Activated T-cell treated with anti-CD3 and anti-CD28 coated beads, Interleukin-2, amount 50 U/mL, for 24 hours (primary cell): ENCODE results near the gene CIITA.

Experiments used
- DNase-seq: peaks from one replicate; pipeline ENCODE4 v3.0.0-alpha.2; 2020
- H3K27ac Mint-ChIP-seq: 2 replicates; pipeline ENCODE4 v1.8.0; 2020; ENCODE audit warnings: mild to moderate bottlenecking, mixed read lengths
- H3K27me3 Mint-ChIP-seq: 2 replicates; pipeline ENCODE4 v1.8.0; 2020; ENCODE audit warnings: mixed read lengths
- H3K36me3 Mint-ChIP-seq: 2 replicates; pipeline ENCODE4 v1.8.0; 2020; ENCODE audit warnings: low read depth, mixed read lengths
- H3K4me1 Mint-ChIP-seq: 2 replicates; pipeline ENCODE4 v1.8.0; 2020; ENCODE audit warnings: low read depth, mixed read lengths
- H3K4me3 Mint-ChIP-seq: 2 replicates; pipeline ENCODE4 v1.8.0; 2020; ENCODE audit warnings: mild to moderate bottlenecking, moderate library complexity, mixed read lengths
- H3K9me3 Mint-ChIP-seq: 2 replicates; pipeline ENCODE4 v1.8.0; 2020; ENCODE audit warnings: mixed read lengths

The CIITA gene

DNA sequence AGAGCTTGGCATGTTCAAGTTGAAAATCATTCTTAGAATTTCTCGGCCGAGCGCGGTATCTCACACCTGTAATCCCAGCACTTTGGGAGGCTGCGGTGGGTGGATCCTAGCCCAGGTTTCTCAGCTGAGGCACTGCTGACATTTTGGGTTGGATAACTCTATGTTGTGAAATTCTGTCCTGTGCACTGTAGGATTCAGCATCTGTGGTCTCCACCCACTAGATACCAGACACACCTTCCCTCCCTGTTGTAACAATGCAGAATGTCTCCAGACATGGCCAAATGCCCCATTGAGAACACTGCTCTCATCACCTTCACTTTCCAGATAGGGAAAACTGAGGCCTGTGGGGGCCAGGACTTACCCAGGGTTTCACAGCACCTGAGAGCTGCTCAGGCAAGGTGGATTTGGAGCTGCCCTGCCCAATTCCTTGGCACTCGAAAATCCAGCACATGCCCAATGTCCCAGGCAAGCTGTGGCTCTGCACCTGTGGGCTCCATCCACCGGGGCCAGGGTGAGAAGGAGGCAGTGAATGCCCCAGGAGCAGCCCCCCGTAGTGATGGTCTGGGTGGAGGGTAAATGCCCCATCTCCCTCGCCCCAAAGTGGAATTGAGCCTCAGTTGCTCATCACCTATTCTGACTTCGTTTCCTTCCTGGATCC lies 38.3 kb upstream of the CIITA start:
- Mint-ChIP-seq H3K36me3 (no peaks in the 10 kb centered on the region), H3K9me3 (no peaks in the 10 kb centered on the region), H3K4me3 (no peak overlapping the region), H3K27me3 (peaks cover 23% of the 10 kb centered on the region), H3K4me1 (peaks cover 5% of the 10 kb centered on the region), H3K27ac (no peak overlapping the region)
- DNase-seq = no peak

DNA sequence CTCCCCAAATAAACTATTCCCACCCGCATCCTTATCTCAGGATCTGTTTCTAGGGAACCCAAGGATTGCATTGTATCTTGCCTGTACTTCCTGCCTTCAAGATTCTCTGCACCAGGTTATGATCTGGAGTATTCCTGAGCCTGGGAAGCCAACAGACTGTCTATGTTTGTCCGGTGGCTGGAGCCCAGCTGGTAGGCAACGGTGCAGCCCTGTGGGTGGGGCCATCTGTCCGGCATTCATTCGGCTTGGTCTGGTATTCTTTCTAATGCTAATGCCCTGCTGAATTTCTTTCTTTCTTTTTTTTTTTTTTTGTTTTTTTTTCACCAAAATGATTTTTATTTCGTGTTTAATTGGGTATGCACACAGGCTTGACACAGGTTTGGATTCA lies 37.7 kb upstream of the CIITA start:
- Mint-ChIP-seq H3K4me1 (peaks cover 5% of the 10 kb centered on the region), H3K27me3 (peaks cover 19% of the 10 kb centered on the region), H3K36me3 (no peaks in the 10 kb centered on the region), H3K4me3 (no peak overlapping the region), H3K9me3 (no peaks in the 10 kb centered on the region), H3K27ac (no peak overlapping the region)
- no peak for DNase-seq

DNA sequence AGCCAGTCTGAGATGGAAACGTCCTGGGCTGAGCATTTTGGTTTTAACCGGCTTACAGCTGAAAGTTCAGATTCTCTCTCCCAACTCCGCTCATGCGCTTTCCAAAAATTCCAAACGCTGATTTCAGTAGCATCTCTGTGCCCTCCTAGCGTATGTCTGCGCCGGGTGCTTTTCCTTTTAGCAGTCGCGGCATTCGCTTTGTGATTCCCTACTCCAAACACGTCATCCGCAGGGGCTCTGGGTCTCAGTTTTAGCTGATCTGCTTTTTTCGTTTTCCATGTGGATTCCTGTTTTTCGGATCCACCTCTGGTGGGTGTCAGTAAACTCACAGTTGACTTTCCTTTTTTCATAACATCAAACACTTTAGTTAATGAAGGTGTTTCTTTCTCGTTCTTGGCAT lies 36.3 kb upstream of the CIITA start:
- no peak for DNase-seq
- peaks cover 20% of the 10 kb centered on the region for H3K27me3 Mint-ChIP-seq
- no peak overlapping the region for H3K4me3 Mint-ChIP-seq

DNA sequence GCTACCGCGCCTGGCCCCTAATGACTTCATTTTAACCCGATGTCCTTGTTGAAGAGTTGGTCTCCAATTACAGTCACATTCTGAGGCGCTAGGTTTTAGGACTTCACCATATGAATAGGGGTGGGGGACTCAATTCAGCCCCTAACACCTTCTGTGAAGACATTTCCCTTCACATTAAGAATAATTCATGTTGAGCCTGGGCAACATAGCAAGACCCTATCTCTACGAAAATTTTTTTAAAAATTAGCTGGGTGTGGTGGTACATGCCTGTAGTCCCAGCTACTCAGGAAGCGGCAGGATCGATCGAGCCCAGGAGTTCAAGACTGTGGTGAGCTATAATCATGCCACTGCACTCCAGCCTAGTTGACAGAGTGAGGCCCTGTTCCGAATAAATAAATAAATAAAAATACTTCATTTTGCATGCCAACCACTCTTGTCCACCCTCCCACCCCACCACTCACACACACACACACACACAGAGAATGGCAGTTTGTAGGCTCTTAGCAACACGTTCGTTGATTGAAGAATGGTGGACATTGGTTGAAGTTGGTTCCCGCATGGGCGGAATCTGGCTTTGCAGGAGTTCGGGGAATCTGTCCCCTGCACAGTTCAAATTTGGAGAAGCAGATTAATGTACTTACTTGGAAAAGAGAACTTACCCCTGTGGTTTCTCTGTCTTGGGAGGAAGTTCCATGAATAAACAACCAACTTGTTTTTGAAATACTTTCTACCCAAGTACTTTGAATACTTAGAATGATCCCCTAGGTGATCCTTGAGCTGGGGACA lies 30.6 kb upstream of the CIITA start:
- H3K36me3 Mint-ChIP-seq = no peaks in the 10 kb centered on the region
- DNase-seq = no peak
- no peaks in the 10 kb centered on the region for H3K9me3 Mint-ChIP-seq
- H3K4me1 Mint-ChIP-seq = no peaks in the 10 kb centered on the region
- no peak overlapping the region for H3K27ac Mint-ChIP-seq
- H3K27me3 Mint-ChIP-seq = peaks cover 26% of the 10 kb centered on the region
- H3K4me3 Mint-ChIP-seq = no peak overlapping the region

More for the DNA sequence above, 36.3 kb upstream of the CIITA start:
- Mint-ChIP-seq H3K9me3 (no peaks in the 10 kb centered on the region), H3K27ac (no peak overlapping the region), H3K36me3 (no peaks in the 10 kb centered on the region), H3K4me1 (peaks cover 1% of the 10 kb centered on the region)

DNA sequence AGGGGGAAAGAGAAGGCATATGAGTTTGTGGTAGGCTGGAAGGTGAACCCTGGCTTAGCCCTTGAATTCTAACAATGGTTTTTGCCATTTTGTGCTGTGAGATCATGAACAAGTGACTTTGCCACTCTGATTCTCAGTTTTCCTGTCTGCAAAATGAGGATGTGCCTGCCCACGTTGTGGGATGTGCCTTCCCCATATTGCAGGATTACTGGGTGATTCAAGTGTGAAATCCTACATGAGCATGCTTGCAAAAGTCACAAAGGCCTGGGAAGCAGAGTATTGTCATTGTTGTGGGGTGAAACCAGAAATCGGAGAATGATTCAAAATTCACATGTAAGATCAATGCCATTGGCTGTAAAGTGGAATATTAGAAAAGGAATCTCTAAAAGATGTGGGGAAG lies 29.8 kb upstream of the CIITA start:
- Mint-ChIP-seq H3K4me3 (no peak overlapping the region), H3K4me1 (peaks cover 2% of the 10 kb centered on the region), H3K27me3 (peaks cover 24% of the 10 kb centered on the region), H3K27ac (no peak overlapping the region), H3K36me3 (no peaks in the 10 kb centered on the region), H3K9me3 (no peaks in the 10 kb centered on the region)
- no peak for DNase-seq

DNA sequence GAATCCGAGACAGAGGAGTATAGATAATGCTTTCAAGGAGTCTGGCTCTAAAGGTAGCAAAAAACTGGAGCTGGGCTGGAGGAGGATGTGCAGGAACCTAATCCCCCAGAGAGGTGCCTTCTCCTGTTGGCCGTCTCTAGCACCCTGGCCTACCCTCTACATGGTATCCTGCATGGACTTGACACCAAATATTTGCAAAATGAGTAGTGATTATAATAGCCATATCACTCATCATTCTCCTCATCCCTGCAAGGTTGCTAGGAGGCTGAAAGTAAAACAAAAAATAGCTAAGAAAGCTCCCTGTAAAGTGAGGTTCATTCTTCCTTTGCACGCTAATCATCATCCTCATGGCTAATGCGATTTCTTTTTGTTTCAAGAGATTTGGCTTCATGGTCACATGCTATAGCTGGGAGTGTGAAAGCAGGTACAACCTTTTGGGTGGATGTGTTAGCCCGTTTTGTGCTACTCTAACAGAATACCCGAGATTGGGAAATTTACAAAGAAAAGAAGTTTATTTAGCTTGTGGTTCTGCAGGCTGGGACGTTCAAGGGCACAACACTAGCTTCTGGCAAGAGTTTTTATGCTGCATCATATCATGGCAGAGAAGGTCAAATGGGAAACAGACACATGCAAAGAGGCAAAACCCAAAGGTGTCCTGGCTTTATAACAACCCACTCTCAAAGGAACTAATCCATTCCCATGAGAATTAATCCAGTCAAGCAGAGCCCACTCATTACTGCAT lies 27.1 kb upstream of the CIITA start:
- H3K36me3 Mint-ChIP-seq = no peaks in the 10 kb centered on the region
- no peak overlapping the region for H3K27ac Mint-ChIP-seq
- H3K4me3 Mint-ChIP-seq = no peak overlapping the region
- DNase-seq = no peak
- peaks cover 13% of the 10 kb centered on the region for H3K4me1 Mint-ChIP-seq
- peaks cover 24% of the 10 kb centered on the region for H3K27me3 Mint-ChIP-seq
- no peaks in the 10 kb centered on the region for H3K9me3 Mint-ChIP-seq

DNA sequence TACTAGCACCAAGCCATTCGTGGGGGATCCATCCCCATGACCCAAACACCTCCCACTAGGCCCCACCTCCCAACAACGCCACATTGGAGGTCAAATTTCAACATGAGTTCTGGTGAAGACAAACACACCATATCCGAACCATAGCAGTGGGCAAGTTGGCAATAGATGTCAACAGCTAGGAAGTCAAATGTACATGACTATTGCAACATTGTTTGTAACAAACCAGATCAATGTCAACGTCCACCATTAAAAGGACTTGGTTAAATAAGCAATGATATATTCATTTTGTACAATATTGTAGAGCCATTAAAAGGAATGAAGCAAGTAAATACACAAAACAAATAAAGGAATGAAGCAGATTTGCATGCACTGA lies 26.5 kb upstream of the CIITA start:
- Mint-ChIP-seq H3K36me3 (no peaks in the 10 kb centered on the region), H3K4me1 (peaks cover 13% of the 10 kb centered on the region), H3K27ac (no peak overlapping the region), H3K27me3 (peaks cover 20% of the 10 kb centered on the region), H3K9me3 (no peaks in the 10 kb centered on the region), H3K4me3 (no peak overlapping the region)
- no peak for DNase-seq

DNA sequence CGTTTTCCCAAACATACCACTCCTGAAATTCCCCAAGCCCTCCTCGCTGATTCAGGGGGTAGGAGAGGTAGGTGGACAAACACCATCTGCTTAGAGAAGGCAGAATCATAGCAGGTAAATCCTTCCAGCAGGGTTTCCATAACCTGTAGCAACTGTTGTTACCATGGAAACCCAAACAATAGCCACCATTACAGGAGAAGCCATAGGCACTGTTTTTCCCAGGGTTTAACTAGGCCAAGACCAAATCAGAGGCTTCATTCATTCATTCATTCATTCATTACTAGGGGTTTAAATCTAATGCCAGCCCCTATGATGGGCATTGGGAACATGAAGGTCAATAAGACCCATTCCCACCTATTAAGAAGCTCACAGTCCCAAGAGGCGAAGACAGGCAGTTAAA lies 25.5 kb upstream of the CIITA start:
- H3K27me3 Mint-ChIP-seq = peaks cover 12% of the 10 kb centered on the region
- peaks cover 13% of the 10 kb centered on the region for H3K4me1 Mint-ChIP-seq
- H3K27ac Mint-ChIP-seq = no peak overlapping the region
- no peaks in the 10 kb centered on the region for H3K36me3 Mint-ChIP-seq
- H3K4me3 Mint-ChIP-seq = no peak overlapping the region
- H3K9me3 Mint-ChIP-seq = no peaks in the 10 kb centered on the region
- no peak for DNase-seq

DNA sequence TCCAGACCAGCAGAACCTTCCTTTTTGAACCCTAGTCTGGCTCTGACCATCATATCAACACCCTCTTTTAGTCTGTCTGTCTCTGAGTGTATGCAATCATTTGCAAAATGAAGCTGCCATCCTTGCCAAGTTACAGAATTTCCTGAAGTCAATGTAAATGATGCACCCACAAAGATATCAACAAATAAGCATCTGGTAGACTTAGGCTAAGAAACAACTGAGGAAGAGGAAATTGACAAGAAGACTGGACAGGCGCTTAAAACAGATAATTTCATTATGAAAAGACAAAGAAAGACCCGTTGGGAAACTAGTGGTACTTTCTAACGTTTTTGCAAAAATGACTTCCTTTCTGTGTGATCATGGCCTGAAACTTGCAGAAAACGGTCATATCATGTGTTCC lies 24.7 kb upstream of the CIITA start:
- peaks cover 4% of the 10 kb centered on the region for H3K27me3 Mint-ChIP-seq
- H3K36me3 Mint-ChIP-seq = no peaks in the 10 kb centered on the region
- DNase-seq = no peak
- no peak overlapping the region for H3K27ac Mint-ChIP-seq
- H3K4me3 Mint-ChIP-seq = no peak overlapping the region
- no peaks in the 10 kb centered on the region for H3K9me3 Mint-ChIP-seq
- H3K4me1 Mint-ChIP-seq = peaks cover 13% of the 10 kb centered on the region

DNA sequence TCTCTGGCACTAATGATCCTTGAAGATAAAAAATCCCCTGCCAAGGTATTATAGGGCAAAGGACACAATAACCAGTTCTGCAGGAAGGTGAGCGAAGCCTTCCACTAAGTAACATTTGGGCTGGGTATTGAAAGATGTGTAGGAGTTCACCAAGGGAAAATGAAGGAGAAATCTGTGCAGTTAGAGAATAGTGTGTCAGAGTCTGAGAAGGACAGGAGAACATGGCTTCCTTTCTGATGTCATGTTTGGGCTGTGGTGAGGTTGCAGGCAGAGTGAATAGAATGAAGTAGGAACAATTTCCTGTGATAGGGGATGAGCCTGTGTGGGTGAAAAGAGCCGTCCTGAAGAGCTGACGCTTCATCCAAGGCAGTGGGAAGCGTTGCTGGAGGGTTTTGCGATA lies 24.1 kb upstream of the CIITA start:
- Mint-ChIP-seq H3K4me1 (peaks cover 13% of the 10 kb centered on the region), H3K27ac (no peak overlapping the region), H3K9me3 (no peaks in the 10 kb centered on the region), H3K27me3 (no peaks in the 10 kb centered on the region), H3K36me3 (no peaks in the 10 kb centered on the region), H3K4me3 (no peak overlapping the region)
- no peak for DNase-seq

DNA sequence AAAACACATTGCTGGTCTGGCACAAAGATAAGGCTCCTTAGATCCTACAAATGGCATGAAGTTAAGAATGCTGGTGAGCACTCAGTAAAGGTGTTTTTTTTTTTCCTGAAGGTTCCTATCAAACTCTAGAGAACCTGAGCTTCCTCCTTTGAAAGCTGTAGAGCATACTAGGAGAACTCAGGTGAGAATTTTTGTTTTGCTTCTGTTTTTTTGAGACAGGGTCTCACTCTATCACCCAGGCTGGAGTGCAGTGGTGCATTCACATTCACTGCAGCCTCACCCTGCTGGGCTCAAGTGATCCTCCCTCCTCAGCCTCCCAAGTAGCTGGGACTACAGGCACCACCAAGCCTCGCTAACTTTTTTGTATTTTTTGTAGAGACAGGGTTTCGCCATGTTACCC lies 21.0 kb upstream of the CIITA start:
- Mint-ChIP-seq H3K27ac (no peak overlapping the region), H3K27me3 (no peaks in the 10 kb centered on the region), H3K4me1 (peaks cover 13% of the 10 kb centered on the region), H3K36me3 (no peaks in the 10 kb centered on the region), H3K9me3 (peaks cover 14% of the 10 kb centered on the region), H3K4me3 (no peak overlapping the region)
- no peak for DNase-seq

DNA sequence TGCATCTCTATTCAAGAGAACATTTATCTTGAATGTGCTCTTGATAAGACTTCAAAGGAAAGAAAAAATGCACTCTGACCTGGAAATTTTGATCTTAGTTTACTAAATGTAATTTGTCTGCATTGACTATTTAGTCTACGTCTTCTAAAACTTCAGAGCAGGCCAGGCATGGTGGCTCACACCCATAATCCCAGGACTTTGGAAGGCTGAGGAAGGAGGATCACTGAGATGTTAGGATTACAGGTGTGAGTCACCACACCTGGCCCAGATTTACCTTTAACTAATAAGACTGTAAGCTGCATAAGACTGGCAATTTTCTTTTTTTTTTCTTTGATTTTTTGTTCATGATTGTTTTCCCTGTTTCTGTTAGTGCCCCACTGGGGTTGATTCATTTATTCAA lies 18.8 kb upstream of the CIITA start:
- no peaks in the 10 kb centered on the region for H3K36me3 Mint-ChIP-seq
- peaks cover 14% of the 10 kb centered on the region for H3K9me3 Mint-ChIP-seq
- H3K4me1 Mint-ChIP-seq = peaks cover 5% of the 10 kb centered on the region
- no peak overlapping the region for H3K27ac Mint-ChIP-seq
- no peak for DNase-seq
- H3K4me3 Mint-ChIP-seq = no peak overlapping the region
- H3K27me3 Mint-ChIP-seq = peaks cover 8% of the 10 kb centered on the region

DNA sequence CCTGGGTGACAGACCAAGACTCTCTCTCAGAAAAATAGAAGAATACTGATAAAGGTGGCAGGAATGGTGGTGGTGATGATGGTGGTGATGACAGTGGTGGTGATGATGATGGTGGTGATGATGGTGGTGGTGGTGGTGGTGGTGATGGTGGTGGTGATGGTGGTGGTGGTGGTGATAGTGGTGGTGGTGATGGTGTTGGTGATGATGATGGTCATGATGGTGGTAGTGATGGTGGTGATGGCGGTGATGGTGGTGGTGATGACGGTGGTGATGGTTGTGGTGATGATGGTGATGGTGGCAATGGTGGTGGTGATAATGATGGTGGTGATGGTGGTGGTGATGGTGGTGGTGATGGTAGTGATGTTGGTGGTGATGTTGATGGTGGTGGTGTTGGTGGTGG lies 18.0 kb upstream of the CIITA start:
- H3K9me3 Mint-ChIP-seq = peaks cover 14% of the 10 kb centered on the region
- H3K36me3 Mint-ChIP-seq = no peaks in the 10 kb centered on the region
- no peak for DNase-seq
- peaks cover 11% of the 10 kb centered on the region for H3K27me3 Mint-ChIP-seq
- H3K4me1 Mint-ChIP-seq = peaks cover 4% of the 10 kb centered on the region
- no peak overlapping the region for H3K4me3 Mint-ChIP-seq
- no peak overlapping the region for H3K27ac Mint-ChIP-seq

DNA sequence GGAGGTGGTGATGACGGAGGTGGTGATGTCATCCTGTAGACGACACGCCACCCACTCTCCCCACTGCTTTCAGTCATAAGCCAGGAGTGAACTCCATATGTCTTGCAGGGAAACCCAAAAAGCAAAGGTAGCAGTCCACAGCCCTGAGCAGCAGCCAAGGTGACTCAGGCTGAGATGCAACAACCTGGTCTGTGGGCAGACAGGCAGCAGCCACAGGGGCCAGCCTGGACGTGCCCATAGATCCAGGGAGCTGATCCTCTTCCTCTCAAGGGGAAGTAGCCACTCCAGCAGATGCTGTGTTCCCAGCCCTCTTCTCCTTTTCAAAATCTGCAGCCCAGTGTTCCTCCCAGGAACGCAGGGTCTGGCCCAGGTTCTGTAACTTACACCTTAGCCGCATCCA lies 17.3 kb upstream of the CIITA start:
- H3K27me3 Mint-ChIP-seq = peaks cover 12% of the 10 kb centered on the region
- H3K9me3 Mint-ChIP-seq = peaks cover 14% of the 10 kb centered on the region
- no peaks in the 10 kb centered on the region for H3K36me3 Mint-ChIP-seq
- no peak overlapping the region for H3K27ac Mint-ChIP-seq
- H3K4me1 Mint-ChIP-seq = peaks cover 4% of the 10 kb centered on the region
- DNase-seq = no peak
- H3K4me3 Mint-ChIP-seq = no peak overlapping the region

DNA sequence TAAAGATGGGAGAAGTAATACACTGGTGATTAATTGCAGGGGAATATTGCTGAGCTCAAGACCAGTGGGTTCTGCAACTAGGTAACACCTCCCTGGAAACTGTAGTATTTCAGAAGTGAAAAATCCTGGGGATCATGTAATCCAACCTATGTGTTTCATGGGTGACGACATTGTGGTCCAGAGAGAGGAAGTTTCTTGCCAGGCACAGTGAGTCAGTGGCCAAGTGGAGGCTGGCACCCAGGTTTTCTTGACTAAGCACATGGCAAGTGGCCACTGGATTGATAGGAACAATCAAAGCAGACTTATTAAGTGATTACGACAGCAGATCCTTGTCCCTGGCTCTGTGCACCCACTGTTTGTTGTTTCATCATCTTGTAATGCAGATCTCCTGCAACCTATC lies 14.6 kb upstream of the CIITA start:
- H3K27ac Mint-ChIP-seq = no peak overlapping the region
- peaks cover 18% of the 10 kb centered on the region for H3K27me3 Mint-ChIP-seq
- no peak overlapping the region for H3K4me3 Mint-ChIP-seq

More for the DNA sequence above, 14.6 kb upstream of the CIITA start:
- Mint-ChIP-seq H3K4me1 (peaks cover 4% of the 10 kb centered on the region), H3K9me3 (peaks cover 14% of the 10 kb centered on the region), H3K36me3 (no peaks in the 10 kb centered on the region)
- DNase-seq = no peak
